ENCODE results near the gene FRY. TPM values are rescaled to one million over a fixed set of nuclear protein-coding genes. Genes with fewer than 3 reads are reported as not detected.

FRY gene
- total and polyA plus RNA-seq, 2 of the 13 experiments (the other 11 are each of a cell fraction or from before 2014, with no cell fraction given), result 8.2 to 13.1 TPM

DNA sequence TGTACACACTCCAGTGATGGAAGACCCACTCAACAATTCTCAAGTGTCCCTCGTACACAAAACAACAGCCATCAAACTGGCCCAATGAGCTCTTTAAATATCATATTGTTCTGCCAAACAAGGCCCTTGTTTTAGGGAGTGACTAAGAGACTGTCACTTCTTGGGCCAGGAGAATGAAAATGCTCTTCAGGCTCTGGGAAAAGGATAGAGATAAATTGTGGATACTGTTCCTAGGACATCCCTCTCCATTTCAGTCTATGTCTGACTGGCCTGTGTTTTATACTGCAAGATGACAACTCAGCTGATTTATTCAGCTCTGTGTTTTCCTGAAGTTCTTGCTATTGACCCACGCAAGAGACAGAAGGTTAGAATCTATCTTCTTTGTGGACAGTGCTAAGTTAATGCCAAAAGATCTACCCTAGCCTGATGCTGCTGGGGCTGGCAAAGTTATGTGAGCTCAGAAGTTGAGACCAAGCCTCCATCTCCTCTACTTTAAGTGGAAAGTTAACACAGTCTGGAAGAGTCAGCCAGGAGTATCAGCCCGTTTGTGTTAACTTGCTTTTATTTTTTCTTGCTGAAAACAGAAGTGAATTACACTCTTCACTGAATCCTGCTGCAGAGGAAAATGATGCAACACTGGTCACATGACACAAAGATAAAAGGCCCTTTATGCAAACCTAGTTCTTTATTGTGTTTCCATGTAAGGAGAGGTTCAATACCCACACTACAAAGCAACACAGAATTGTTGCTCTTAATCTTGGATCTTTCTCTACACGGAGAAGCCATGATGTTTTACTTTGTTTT lies 14.6 kb downstream of the FRY start (continued):
- TF ChIP-seq, protein P1, sequence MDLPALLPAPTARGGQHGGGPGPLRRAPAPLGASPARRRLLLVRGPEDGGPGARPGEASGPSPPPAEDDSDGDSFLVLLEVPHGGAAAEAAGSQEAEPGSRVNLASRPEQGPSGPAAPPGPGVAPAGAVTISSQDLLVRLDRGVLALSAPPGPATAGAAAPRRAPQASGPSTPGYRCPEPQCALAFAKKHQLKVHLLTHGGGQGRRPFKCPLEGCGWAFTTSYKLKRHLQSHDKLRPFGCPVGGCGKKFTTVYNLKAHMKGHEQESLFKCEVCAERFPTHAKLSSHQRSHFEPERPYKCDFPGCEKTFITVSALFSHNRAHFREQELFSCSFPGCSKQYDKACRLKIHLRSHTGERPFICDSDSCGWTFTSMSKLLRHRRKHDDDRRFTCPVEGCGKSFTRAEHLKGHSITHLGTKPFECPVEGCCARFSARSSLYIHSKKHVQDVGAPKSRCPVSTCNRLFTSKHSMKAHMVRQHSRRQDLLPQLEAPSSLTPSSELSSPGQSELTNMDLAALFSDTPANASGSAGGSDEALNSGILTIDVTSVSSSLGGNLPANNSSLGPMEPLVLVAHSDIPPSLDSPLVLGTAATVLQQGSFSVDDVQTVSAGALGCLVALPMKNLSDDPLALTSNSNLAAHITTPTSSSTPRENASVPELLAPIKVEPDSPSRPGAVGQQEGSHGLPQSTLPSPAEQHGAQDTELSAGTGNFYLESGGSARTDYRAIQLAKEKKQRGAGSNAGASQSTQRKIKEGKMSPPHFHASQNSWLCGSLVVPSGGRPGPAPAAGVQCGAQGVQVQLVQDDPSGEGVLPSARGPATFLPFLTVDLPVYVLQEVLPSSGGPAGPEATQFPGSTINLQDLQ (CRISPR knock-in tag; IDR thresholded peaks at IDR 0.05), result no peak
- TF ChIP-seq ZNF850 (CRISPR knock-in tag; conservative IDR thresholded peaks at IDR 0.05), result no peak
- TF ChIP-seq DNMT1 (CRISPR knock-in tag; IDR thresholded peaks at IDR 0.05), result no peak
- TF ChIP-seq ZSCAN9 (CRISPR knock-in tag; IDR thresholded peaks at IDR 0.05; ENCODE audit: borderline replicate concordance), result peak; percentile 37; the same call in 1 of the 2 replicates
- no peak for TF ChIP-seq ZNF773 (CRISPR knock-in tag; IDR thresholded peaks at IDR 0.05; ENCODE audit: borderline replicate concordance)
- TF ChIP-seq SNAI1 (CRISPR knock-in tag; IDR thresholded peaks at IDR 0.05; ENCODE audit: borderline replicate concordance), result no peak
- no peak for TF ChIP-seq ZFP1 (CRISPR knock-in tag; IDR thresholded peaks at IDR 0.05)
- TF ChIP-seq ZNF292 (CRISPR knock-in tag; IDR thresholded peaks at IDR 0.05; ENCODE audit: borderline replicate concordance, low read depth), result no peak
- TF ChIP-seq ZNF17 (CRISPR knock-in tag; IDR thresholded peaks at IDR 0.05), result no peak
- TF ChIP-seq ZFP90 (CRISPR knock-in tag; IDR thresholded peaks at IDR 0.05; ENCODE audit: borderline replicate concordance), result no peak
- no peak for TF ChIP-seq NCOA1 (CRISPR knock-in tag; IDR thresholded peaks at IDR 0.05)
- no peak for TF ChIP-seq ZNF788 (CRISPR knock-in tag; IDR thresholded peaks at IDR 0.05; ENCODE audit: borderline replicate concordance)
- TF ChIP-seq CBX5 (CRISPR knock-in tag; IDR thresholded peaks at IDR 0.05; ENCODE audit: borderline replicate concordance), result no peak
- TF ChIP-seq PHB2 (IDR thresholded peaks at IDR 0.05; ENCODE audit: partially characterized antibody), result no peak
- no peak for TF ChIP-seq SRY (CRISPR knock-in tag; IDR thresholded peaks at IDR 0.05)
- TF ChIP-seq, protein P2, sequence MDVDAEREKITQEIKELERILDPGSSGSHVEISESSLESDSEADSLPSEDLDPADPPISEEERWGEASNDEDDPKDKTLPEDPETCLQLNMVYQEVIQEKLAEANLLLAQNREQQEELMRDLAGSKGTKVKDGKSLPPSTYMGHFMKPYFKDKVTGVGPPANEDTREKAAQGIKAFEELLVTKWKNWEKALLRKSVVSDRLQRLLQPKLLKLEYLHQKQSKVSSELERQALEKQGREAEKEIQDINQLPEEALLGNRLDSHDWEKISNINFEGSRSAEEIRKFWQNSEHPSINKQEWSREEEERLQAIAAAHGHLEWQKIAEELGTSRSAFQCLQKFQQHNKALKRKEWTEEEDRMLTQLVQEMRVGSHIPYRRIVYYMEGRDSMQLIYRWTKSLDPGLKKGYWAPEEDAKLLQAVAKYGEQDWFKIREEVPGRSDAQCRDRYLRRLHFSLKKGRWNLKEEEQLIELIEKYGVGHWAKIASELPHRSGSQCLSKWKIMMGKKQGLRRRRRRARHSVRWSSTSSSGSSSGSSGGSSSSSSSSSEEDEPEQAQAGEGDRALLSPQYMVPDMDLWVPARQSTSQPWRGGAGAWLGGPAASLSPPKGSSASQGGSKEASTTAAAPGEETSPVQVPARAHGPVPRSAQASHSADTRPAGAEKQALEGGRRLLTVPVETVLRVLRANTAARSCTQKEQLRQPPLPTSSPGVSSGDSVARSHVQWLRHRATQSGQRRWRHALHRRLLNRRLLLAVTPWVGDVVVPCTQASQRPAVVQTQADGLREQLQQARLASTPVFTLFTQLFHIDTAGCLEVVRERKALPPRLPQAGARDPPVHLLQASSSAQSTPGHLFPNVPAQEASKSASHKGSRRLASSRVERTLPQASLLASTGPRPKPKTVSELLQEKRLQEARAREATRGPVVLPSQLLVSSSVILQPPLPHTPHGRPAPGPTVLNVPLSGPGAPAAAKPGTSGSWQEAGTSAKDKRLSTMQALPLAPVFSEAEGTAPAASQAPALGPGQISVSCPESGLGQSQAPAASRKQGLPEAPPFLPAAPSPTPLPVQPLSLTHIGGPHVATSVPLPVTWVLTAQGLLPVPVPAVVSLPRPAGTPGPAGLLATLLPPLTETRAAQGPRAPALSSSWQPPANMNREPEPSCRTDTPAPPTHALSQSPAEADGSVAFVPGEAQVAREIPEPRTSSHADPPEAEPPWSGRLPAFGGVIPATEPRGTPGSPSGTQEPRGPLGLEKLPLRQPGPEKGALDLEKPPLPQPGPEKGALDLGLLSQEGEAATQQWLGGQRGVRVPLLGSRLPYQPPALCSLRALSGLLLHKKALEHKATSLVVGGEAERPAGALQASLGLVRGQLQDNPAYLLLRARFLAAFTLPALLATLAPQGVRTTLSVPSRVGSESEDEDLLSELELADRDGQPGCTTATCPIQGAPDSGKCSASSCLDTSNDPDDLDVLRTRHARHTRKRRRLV (CRISPR knock-in tag; IDR thresholded peaks at IDR 0.05), result no peak
- no peak for TF ChIP-seq NFIB (CRISPR knock-in tag; IDR thresholded peaks at IDR 0.05; ENCODE audit: borderline replicate concordance)
- TF ChIP-seq, protein P3, sequence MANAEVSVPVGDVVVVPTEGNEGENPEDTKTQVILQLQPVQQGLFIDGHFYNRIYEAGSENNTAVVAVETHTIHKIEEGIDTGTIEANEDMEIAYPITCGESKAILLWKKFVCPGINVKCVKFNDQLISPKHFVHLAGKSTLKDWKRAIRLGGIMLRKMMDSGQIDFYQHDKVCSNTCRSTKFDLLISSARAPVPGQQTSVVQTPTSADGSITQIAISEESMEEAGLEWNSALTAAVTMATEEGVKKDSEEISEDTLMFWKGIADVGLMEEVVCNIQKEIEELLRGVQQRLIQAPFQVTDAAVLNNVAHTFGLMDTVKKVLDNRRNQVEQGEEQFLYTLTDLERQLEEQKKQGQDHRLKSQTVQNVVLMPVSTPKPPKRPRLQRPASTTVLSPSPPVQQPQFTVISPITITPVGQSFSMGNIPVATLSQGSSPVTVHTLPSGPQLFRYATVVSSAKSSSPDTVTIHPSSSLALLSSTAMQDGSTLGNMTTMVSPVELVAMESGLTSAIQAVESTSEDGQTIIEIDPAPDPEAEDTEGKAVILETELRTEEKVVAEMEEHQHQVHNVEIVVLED (CRISPR knock-in tag; IDR thresholded peaks at IDR 0.05; ENCODE audit: borderline replicate concordance), result no peak
- TF ChIP-seq PHF21A (CRISPR knock-in tag; IDR thresholded peaks at IDR 0.05), result peak; percentile 65
- TF ChIP-seq RFXAP (CRISPR knock-in tag; IDR thresholded peaks at IDR 0.05; ENCODE audit: borderline replicate concordance), result no peak

All from HepG2 (cell line).